Caco-2 (cell line): Measurements from ENCODE around the gene CCNI2. TPM values are rescaled to one million over a fixed set of nuclear protein-coding genes. Genes with fewer than 3 reads are reported as not detected.
A peak's percentile ranks its signal among the peaks of the same experiment; 100 is the strongest.

Source experiments
- BruUV-seq: library from RNA; stranded (reverse); fragments of 400-500 nt; replicated peaks from 2 replicates; lab custom pipeline; 2021; lab: Mats Ljungman, UMichigan
- CTCF ChIA-PET: fragments of 300-600 bp; sonication (Branson Sonifier 250); formaldehyde crosslinking; loops from one replicate; lab custom pipeline; 2022; ENCODE audit warnings: antibody characterized with exemption; lab: Charles Lee
- POLR2A ChIA-PET: fragments of 300-600 bp; sonication (Branson Sonifier 250); formaldehyde crosslinking; loops from one replicate; lab custom pipeline; 2022; ENCODE audit warnings: antibody characterized with exemption; lab: Charles Lee
- DNase-seq, 2 experiments: peaks; one replicate each; pipeline versions ENCODE4 v3.0.0 to v3.0.0-alpha.2; 2020 to 2022
- H3K27me3 ChIP-seq: replicated peaks from 2 replicates; pipeline ENCODE4 v1.6.0; 2011; ENCODE audit warnings: low read length; ENCODE audit not compliant: control insufficient read depth, insufficient read depth
- H3K36me3 ChIP-seq: 2 replicates; pipeline ENCODE4 v1.5.1; 2011; ENCODE audit warnings: low read length; ENCODE audit not compliant: control insufficient read depth, insufficient read depth
- H3K4me1 ChIP-seq: fragments of 250-450 bp; sonication (Bioruptor Pico); 2 replicates; pipeline ENCODE4 v1.5.1; 2020; ENCODE audit warnings: mild to moderate bottlenecking
- H3K4me3 ChIP-seq: 2 replicates; pipeline ENCODE4 v1.5.1; 2011; ENCODE audit warnings: low read depth, mild to moderate bottlenecking, control low read depth, low read length
- H3K9me3 ChIP-seq: fragments of 250-450 bp; sonication (Bioruptor Pico); 2 replicates; pipeline ENCODE4 v1.5.1; 2020; ENCODE audit warnings: mild to moderate bottlenecking, moderate library complexity
- H3K27ac Mint-ChIP-seq: one replicate; pipeline ENCODE4 v1.8.0; 2022; ENCODE audit warnings: mixed read lengths; ENCODE audit not compliant: unreplicated experiment
- H3K27me3 Mint-ChIP-seq: one replicate; pipeline ENCODE4 v1.8.0; 2022; ENCODE audit warnings: mixed read lengths; ENCODE audit not compliant: insufficient read depth, unreplicated experiment
- H3K36me3 Mint-ChIP-seq: one replicate; pipeline ENCODE4 v1.8.0; 2022; ENCODE audit warnings: mild to moderate bottlenecking, mixed read lengths; ENCODE audit not compliant: insufficient read depth, unreplicated experiment
- H3K4me1 Mint-ChIP-seq: one replicate; pipeline ENCODE4 v1.8.0; 2022; ENCODE audit warnings: low read depth, mixed read lengths; ENCODE audit not compliant: unreplicated experiment
- H3K4me3 Mint-ChIP-seq: one replicate; pipeline ENCODE4 v1.8.0; 2022; ENCODE audit warnings: mild to moderate bottlenecking, moderate library complexity, mixed read lengths; ENCODE audit not compliant: unreplicated experiment
- H3K9me3 Mint-ChIP-seq: one replicate; pipeline ENCODE4 v1.8.0; 2022; ENCODE audit warnings: mixed read lengths; ENCODE audit not compliant: unreplicated experiment
- intact Hi-C: fragments of 100-400 bp; cut with micrococcal nuclease; formaldehyde crosslinking; loops from one replicate; pipeline ENCODE4 v1.10.0; 2022; ENCODE audit not compliant: unreplicated experiment
- total RNA-seq: library from RNA; stranded (reverse); gene quantifications from 2 replicates; pipeline ENCODE4 v1.2.3, GENCODE V29; 2022
- TF ChIP-seq, protein P1 (sequence below), 2 experiments: fragments of 200-600 bp in 1 of 2; IDR thresholded peaks; 1 replicate in 1 of 2; 2 replicates in 1 of 2; pipeline versions ENCODE4 v1.5.1 to v1.8.0; 2011 to 2022; ENCODE audit warnings: antibody characterized with exemption in 1 of 2, control low read depth in 1 of 2, inconsistent platforms in 1 of 2, low read depth in 1 of 2, low read length in 1 of 2, mild to moderate bottlenecking in 1 of 2, moderate library complexity in 1 of 2; ENCODE audit not compliant: insufficient read depth in 1 of 2, severe bottlenecking in 1 of 2, unreplicated experiment in 1 of 2

CCNI2 gene
- total RNA-seq, 1 experiment from 2014 or later = 0.18 TPM

DNA sequence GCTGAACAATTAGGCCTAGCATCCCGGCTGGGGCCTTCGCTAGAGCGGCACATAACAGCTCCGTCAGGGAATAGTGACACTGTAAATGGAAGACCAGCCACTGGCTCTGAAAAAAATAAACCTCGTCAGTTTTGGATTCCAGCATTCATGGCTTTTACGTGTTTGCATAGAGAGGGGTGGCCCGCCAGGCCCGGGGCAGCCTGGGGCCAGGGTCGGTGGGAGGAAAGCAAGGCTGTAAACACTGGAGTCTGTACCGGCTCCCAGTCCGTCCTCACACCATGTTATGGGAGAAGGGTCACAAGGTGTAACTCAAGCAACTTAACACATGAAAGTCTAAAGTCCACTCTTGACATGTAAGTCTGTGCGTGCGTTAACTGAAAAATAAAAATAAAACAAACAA, 11.2 kb downstream of the CCNI2 start:
- no peaks in the 10 kb centered on the region for H3K9me3 Mint-ChIP-seq
- no peak overlapping the region for H3K27ac Mint-ChIP-seq
- no peaks in the 10 kb centered on the region for H3K27me3 ChIP-seq
- H3K9me3 ChIP-seq = no peaks in the 10 kb centered on the region
- H3K4me3 ChIP-seq = no peak overlapping the region
- ChIA-PET CTCF (no interaction called here), POLR2A (no interaction called here)
- peaks cover 6% of the 10 kb centered on the region for H3K4me1 Mint-ChIP-seq
- no peaks in the 10 kb centered on the region for H3K4me1 ChIP-seq
- DNase-seq = no peak
- no peaks in the 10 kb centered on the region for H3K27me3 Mint-ChIP-seq
- H3K36me3 Mint-ChIP-seq = peaks cover 5% of the 10 kb centered on the region
- no TSS peak for BruUV-seq
- TF ChIP-seq, protein P1, sequence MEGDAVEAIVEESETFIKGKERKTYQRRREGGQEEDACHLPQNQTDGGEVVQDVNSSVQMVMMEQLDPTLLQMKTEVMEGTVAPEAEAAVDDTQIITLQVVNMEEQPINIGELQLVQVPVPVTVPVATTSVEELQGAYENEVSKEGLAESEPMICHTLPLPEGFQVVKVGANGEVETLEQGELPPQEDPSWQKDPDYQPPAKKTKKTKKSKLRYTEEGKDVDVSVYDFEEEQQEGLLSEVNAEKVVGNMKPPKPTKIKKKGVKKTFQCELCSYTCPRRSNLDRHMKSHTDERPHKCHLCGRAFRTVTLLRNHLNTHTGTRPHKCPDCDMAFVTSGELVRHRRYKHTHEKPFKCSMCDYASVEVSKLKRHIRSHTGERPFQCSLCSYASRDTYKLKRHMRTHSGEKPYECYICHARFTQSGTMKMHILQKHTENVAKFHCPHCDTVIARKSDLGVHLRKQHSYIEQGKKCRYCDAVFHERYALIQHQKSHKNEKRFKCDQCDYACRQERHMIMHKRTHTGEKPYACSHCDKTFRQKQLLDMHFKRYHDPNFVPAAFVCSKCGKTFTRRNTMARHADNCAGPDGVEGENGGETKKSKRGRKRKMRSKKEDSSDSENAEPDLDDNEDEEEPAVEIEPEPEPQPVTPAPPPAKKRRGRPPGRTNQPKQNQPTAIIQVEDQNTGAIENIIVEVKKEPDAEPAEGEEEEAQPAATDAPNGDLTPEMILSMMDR (IDR thresholded peaks at IDR 0.05; ENCODE audit: insufficient read depth in 1 of 2, low read depth in 1 of 2, low read length in 1 of 2, severe bottlenecking in 1 of 2, unreplicated experiment in 1 of 2) = no peak
- intact Hi-C loops = loop anchor here (5.0 kb wide), 1 partner anchor 124 kb away; no protein-coding TSS in a partner anchor
- peaks cover 2% of the 10 kb centered on the region for H3K36me3 ChIP-seq
- H3K4me3 Mint-ChIP-seq = no peak overlapping the region

DNA sequence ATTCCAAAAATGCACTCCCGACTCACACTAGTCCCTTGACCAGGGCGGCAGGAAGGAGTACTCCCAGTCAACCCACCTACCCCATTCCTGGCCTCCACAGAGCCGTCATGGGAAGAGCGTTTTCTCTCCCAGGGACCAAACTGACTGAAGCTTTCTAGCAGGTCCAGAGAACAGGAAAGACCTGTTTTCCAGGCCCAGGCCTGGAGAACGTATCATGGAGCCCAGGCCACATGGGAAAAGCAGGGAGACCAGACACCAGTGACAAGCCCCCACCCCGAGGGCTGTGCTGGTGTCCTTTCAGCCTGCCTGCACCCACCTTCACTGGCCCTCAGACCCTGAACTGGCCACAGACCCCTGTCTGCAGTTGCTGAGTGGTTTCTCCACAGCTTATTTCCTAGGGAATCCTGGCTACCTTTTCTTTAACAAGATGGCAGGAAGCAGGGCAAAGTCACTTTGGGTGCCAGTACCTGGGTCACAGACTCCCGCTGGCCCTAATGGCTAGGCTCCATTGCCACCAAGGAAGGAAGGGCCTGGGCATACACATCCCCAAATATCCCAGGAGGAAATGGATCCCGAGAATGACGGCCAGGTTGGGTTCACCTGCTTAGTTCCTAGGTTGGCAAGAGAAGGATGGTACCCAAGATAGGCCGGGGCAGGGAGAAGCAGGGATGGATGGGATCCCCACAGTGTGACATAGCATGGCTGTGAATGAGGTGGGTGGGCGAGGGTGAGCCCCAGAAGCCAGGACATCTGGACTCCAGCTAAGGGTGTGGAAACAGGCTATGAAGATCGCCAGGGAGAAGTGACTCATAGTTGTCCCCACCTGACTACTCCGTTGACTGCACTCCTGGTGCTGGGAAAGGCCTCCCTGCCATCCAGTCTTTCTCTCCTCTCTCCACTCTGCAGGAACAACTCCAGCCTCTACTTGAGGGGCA, 12.2 kb downstream of the CCNI2 start:
- H3K36me3 Mint-ChIP-seq = peaks cover 5% of the 10 kb centered on the region
- POLR2A ChIA-PET = interaction anchor here (0.6 kb wide), 1 partner anchor 17 kb away, joined by 5 read pairs; the partner anchor contains the start of gene SEPTIN8
- intact Hi-C loops = loop anchor here (5.0 kb wide), 1 partner anchor 123 kb away; no protein-coding TSS in a partner anchor
- peak; percentile 36 to 55 for DNase-seq
- no peak overlapping the region for H3K27ac Mint-ChIP-seq
- Histone ChIP-seq H3K36me3 (peaks cover 4% of the 10 kb centered on the region), H3K4me3 (no peak overlapping the region), H3K27me3 (no peaks in the 10 kb centered on the region), H3K9me3 (no peaks in the 10 kb centered on the region), H3K4me1 (no peaks in the 10 kb centered on the region)
- CTCF ChIA-PET = no interaction called here
- no peaks in the 10 kb centered on the region for H3K27me3 Mint-ChIP-seq
- no peak overlapping the region for H3K4me3 Mint-ChIP-seq
- no peaks in the 10 kb centered on the region for H3K9me3 Mint-ChIP-seq
- TF ChIP-seq, protein P1 (IDR thresholded peaks at IDR 0.05; ENCODE audit: insufficient read depth in 1 of 2, low read depth in 1 of 2, low read length in 1 of 2, severe bottlenecking in 1 of 2, unreplicated experiment in 1 of 2) = no peak
- peaks cover 6% of the 10 kb centered on the region for H3K4me1 Mint-ChIP-seq
- no TSS peak for BruUV-seq

DNA sequence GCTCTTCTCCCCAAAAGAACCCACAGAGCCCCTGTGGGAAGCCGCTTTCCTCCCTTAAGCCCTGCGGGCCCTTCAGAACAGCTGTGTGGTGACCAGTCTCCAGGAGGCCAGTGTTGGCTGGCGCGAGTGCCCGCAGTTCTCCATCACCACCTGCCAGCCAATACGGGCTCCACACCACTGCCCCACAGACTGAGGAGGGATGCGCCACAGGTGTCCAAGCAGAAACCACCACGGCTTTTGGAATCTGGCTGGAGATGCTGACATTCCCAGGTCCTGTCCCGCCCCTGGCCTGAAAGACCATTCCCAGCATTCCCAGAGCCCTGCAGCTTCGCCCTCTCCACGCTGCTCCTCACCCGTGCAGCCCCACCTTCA, 12.8 kb downstream of the CCNI2 start:
- H3K4me3 ChIP-seq = no peak overlapping the region
- Mint-ChIP-seq H3K27me3 (no peaks in the 10 kb centered on the region), H3K36me3 (peaks cover 5% of the 10 kb centered on the region), H3K4me1 (peaks cover 4% of the 10 kb centered on the region), H3K27ac (no peak overlapping the region), H3K9me3 (no peaks in the 10 kb centered on the region), H3K4me3 (no peak overlapping the region)
- DNase-seq = peak in 1 of 2 experiments; percentile 29
- CTCF ChIA-PET = no interaction called here
- H3K4me1 ChIP-seq = no peaks in the 10 kb centered on the region
- POLR2A ChIA-PET = no interaction called here
- no TSS peak for BruUV-seq
- no peaks in the 10 kb centered on the region for H3K9me3 ChIP-seq
- H3K27me3 ChIP-seq = no peaks in the 10 kb centered on the region
- intact Hi-C loops = no loop called here
- TF ChIP-seq, protein P1 (IDR thresholded peaks at IDR 0.05; ENCODE audit: insufficient read depth in 1 of 2, low read depth in 1 of 2, low read length in 1 of 2, severe bottlenecking in 1 of 2, unreplicated experiment in 1 of 2) = no peak
- H3K36me3 ChIP-seq = peaks cover 4% of the 10 kb centered on the region
